DND-41 (cell line): ENCODE measurements around the gene DPY19L1.
"Not testable (repeated sequence)": the region's sequence is repeated elsewhere in the genome, so short reads cannot be mapped to it uniquely, and the experiment has no call there.

Experiments
- ATAC-seq: fragments of 200-7000 bp; cut with Tn5 transposase; 3 replicates; pipeline ENCODE4 v1.9.1; 2021; ENCODE audit warnings: low read depth; ENCODE audit not compliant: insufficient read depth
- DNase-seq: peaks from one replicate; pipeline ENCODE4 v3.0.0-alpha.2; 2020
- H2AFZ ChIP-seq: 2 replicates; pipeline ENCODE4 v1.6.0; 2012; ENCODE audit warnings: low read depth, low read length
- H3K27ac ChIP-seq: 2 replicates; pipeline ENCODE4 v1.5.1; 2012; ENCODE audit warnings: low read length, inconsistent platforms
- H3K27me3 ChIP-seq: fragments of 200-600 bp; sonication (generic); 2 replicates; pipeline ENCODE4 v1.6.0; 2012; ENCODE audit warnings: low read length, mild to moderate bottlenecking, inconsistent platforms; ENCODE audit not compliant: insufficient read depth, poor library complexity
- H3K36me3 ChIP-seq: 2 replicates; pipeline ENCODE4 v1.5.1; 2012; ENCODE audit warnings: low read length, inconsistent platforms; ENCODE audit not compliant: insufficient read depth
- H3K4me1 ChIP-seq: 2 replicates; pipeline ENCODE4 v1.5.1; 2012; ENCODE audit warnings: mild to moderate bottlenecking, low read length; ENCODE audit not compliant: insufficient read depth
- H3K4me2 ChIP-seq: 2 replicates; pipeline ENCODE4 v1.6.0; 2012; ENCODE audit warnings: mild to moderate bottlenecking, moderate library complexity, low read length, inconsistent platforms; ENCODE audit not compliant: insufficient read depth
- H3K4me3 ChIP-seq, 2 experiments: fragments of 200-600 bp in 1 of 2; shearing (Covaris generic) in 1 of 2; 2 replicates each; pipeline ENCODE4 v1.5.1; 2012 to 2016; ENCODE audit warnings: inconsistent platforms in 2 of 2, low read length in 2 of 2, mild to moderate bottlenecking in 2 of 2, low read depth in 1 of 2, moderate library complexity in 1 of 2
- H3K79me2 ChIP-seq: 2 replicates; pipeline ENCODE4 v1.6.0; 2012; ENCODE audit warnings: low read length, inconsistent platforms; ENCODE audit not compliant: insufficient read depth
- H3K9ac ChIP-seq: 2 replicates; pipeline ENCODE4 v1.6.0; 2012; ENCODE audit warnings: low read depth, mild to moderate bottlenecking, inconsistent platforms, low read length, moderate library complexity
- H3K9me3 ChIP-seq: 2 replicates; pipeline ENCODE4 v1.5.1; 2012; ENCODE audit warnings: low read length, moderate library complexity, mild to moderate bottlenecking, inconsistent platforms; ENCODE audit not compliant: insufficient read depth, severe bottlenecking
- H4K20me1 ChIP-seq: 2 replicates; pipeline ENCODE4 v1.6.0; 2012; ENCODE audit warnings: low read length; ENCODE audit not compliant: insufficient read depth
- TF ChIP-seq, protein P1 (sequence below): IDR thresholded peaks from 2 replicates; pipeline ENCODE4 v1.5.1; 2012; ENCODE audit warnings: borderline replicate concordance, low read length, moderate library complexity, mild to moderate bottlenecking; ENCODE audit not compliant: poor library complexity, severe bottlenecking; ENCODE audit errors: extremely low read depth

The DPY19L1 gene

DNA sequence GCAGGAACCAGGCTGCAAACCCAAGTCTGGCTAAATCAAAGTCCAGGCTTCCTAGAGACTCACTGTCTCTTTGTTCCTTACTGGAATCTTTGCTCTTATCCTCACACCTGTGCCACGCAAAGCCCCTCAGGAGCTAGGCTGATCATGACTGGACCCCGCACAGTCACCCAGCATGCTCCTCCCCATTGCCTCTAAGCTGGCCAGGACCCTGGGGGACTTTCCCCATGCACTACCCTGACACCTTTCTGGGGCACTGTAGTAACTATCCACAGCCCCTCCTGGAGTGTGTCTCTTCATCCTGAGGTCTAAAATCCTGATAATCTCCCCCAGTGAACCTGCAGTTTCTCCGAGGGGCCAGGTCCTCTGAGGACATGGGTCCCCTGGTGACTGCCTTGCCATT, 21.3 kb upstream of the DPY19L1 start:
- not testable (repeated sequence) for H3K4me2 ChIP-seq, H3K79me2 ChIP-seq, ATAC-seq, H2AFZ ChIP-seq, H3K27ac ChIP-seq, H3K9ac ChIP-seq, H3K4me1 ChIP-seq, DNase-seq, H4K20me1 ChIP-seq, H3K36me3 ChIP-seq, H3K9me3 ChIP-seq, H3K4me3 ChIP-seq, H3K27me3 ChIP-seq

DNA sequence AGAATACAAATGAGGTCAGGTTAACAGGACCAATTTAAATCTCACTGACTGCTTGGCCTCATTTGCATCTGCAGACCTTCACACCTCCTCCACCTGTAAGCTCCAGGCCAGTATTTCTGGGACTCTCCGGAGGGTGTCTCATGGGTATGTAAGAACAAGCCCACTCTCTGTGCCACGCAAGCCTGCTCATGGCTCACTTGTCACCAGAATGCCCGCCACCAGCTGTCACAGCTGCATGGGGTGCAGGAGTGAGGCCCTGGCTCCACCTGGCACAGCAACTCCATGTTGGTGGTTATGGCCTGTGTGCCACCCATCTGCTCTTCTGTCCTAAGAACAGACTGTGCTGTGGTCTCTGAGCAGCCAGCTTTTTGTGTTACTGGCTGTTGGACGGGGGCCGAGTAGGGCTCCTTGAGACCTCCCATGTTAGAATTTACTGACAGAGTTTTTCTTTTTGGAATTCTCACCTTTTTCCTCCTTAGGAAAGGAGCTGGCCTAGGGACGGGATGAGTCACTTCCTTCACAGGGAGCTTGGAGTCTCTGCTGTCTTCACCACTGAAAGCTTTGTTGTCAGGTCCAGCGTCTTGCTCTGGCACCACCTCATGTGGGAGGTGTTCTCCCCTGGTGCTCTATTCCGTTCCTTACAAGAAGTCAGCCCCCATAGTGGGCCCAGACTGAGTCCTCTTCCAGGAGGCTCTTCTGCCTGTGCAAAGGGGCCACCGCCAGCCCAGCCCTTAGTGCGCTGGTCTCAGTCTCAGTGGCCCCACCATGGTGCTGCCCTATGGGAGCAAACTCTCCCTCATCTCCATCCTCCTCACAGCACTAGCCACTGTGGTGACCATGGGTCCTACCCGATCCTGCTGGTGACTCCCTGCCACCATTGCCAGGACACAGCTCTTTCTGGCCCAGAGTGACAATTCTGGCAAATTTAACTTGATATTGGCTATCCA, 20.5 kb upstream of the DPY19L1 start:
- not testable (repeated sequence) for H3K9ac ChIP-seq, H3K4me1 ChIP-seq, H3K27ac ChIP-seq, H3K27me3 ChIP-seq, DNase-seq, H3K4me2 ChIP-seq, H3K36me3 ChIP-seq, H3K79me2 ChIP-seq, H3K4me3 ChIP-seq, H4K20me1 ChIP-seq, H3K9me3 ChIP-seq, ATAC-seq, H2AFZ ChIP-seq

DNA sequence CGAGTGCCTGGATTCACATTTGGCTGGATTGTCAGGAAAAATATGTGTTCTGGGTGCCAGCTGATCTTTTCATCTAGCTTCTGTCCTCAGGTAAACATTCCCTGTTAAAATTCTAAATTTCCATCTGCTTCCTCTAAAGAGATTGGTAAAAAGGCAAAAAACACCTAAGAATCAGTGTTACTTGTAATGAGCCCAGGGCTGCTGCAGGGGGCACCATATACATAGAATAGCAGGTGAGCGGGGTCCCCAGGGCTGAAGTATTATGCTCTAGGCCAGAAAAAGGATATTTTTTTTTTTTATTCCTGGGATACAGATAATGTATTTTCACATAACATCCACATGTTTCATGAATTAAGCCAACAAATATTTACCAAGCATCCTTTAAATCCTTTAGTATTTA, 18.4 kb upstream of the DPY19L1 start:
- H3K27me3 ChIP-seq, H3K9me3 ChIP-seq, H3K4me2 ChIP-seq, H3K27ac ChIP-seq, H3K36me3 ChIP-seq, H3K4me3 ChIP-seq, H4K20me1 ChIP-seq, H3K4me1 ChIP-seq, DNase-seq, H2AFZ ChIP-seq, H3K79me2 ChIP-seq, H3K9ac ChIP-seq: not testable (repeated sequence)
- ATAC-seq = peak; percentile 50; the same call in 1 of the 3 replicates
- TF ChIP-seq, protein P1, sequence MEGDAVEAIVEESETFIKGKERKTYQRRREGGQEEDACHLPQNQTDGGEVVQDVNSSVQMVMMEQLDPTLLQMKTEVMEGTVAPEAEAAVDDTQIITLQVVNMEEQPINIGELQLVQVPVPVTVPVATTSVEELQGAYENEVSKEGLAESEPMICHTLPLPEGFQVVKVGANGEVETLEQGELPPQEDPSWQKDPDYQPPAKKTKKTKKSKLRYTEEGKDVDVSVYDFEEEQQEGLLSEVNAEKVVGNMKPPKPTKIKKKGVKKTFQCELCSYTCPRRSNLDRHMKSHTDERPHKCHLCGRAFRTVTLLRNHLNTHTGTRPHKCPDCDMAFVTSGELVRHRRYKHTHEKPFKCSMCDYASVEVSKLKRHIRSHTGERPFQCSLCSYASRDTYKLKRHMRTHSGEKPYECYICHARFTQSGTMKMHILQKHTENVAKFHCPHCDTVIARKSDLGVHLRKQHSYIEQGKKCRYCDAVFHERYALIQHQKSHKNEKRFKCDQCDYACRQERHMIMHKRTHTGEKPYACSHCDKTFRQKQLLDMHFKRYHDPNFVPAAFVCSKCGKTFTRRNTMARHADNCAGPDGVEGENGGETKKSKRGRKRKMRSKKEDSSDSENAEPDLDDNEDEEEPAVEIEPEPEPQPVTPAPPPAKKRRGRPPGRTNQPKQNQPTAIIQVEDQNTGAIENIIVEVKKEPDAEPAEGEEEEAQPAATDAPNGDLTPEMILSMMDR = peak; percentile 50

DNA sequence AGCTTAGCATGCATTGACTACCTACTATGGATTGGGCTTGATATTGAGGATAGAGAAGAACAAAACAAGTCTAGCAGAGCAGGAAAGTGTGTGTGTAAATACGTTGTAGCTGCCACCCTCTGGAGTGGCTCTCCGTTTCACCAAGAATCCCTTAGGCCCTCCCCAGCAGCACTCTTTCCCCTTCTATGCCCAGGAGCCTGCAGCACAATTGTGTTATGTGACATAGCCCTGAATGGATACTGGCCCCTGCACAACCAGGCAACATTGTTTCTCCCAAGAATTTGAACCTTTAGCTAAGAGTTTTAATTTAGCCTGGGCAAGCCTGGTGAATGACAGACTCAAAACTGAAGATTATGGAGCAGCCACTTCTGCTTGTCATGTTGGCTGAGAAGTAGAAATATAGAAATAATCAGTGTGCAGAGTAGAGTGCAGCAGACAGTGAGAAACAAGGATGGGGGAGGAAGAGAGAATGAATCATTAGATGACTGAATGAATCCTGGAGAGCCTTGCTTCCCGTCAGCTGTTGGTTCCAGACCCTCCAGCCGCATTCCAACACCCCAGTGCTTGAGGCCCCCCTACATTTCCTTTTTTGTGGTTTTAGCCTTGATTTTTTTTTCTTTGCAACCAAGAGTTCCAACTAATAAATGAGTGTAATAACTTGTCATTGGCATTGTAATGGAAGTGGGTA, 16.3 kb upstream of the DPY19L1 start:
- DNase-seq, H3K27ac ChIP-seq, H3K9ac ChIP-seq, ATAC-seq, H2AFZ ChIP-seq, H3K36me3 ChIP-seq, H3K4me1 ChIP-seq, H3K4me3 ChIP-seq, H4K20me1 ChIP-seq, H3K79me2 ChIP-seq, H3K9me3 ChIP-seq, H3K27me3 ChIP-seq, H3K4me2 ChIP-seq: not testable (repeated sequence)

DNA sequence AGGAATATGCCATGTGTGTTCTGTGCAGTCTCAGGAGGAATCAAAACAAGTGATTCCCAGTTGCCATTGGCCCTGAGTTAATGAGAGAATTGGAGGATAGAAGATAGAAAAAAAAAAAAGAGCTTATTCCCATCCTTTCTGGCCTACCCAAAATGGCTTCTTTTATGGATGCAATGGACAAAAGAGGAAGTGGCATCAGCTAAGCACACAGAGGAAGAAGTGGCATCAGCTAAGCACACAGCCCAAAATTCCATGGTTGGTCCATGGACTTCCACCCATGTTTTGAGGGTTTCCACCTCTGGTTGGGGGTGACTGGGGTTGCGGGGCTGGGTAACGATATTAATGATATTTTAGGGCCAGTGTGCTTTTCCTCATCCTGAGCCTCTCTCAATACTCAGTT, 11.1 kb upstream of the DPY19L1 start:
- ATAC-seq, H3K79me2 ChIP-seq, H3K9ac ChIP-seq, H3K9me3 ChIP-seq, DNase-seq, H3K4me2 ChIP-seq, H2AFZ ChIP-seq, H3K4me1 ChIP-seq, H3K27me3 ChIP-seq, H3K27ac ChIP-seq, H3K36me3 ChIP-seq, H4K20me1 ChIP-seq, H3K4me3 ChIP-seq: not testable (repeated sequence)

DNA sequence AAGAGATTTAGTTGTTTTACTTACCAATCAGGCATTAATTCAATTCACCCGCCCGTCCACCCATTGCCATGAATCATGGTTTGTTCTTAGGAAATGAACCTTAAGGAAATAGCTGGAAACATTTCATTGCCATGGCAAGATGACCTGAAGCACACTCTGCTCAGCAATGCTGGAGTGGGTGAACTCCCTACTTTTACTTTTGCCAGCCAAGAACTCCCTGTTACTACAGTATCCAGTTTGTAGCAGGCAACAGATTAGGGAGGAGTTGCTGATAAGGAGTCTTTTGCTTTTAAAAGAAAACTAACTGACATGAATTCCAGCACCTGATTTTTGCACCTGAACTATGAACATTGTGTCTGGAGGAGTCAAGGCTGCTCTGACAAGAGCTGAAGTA, 10.6 kb upstream of the DPY19L1 start:
- not testable (repeated sequence) for H3K4me3 ChIP-seq, H3K36me3 ChIP-seq, DNase-seq, H3K4me1 ChIP-seq, H3K27me3 ChIP-seq, H4K20me1 ChIP-seq, H3K9me3 ChIP-seq, H3K9ac ChIP-seq, ATAC-seq, H3K27ac ChIP-seq, H3K79me2 ChIP-seq, H2AFZ ChIP-seq, H3K4me2 ChIP-seq

DNA sequence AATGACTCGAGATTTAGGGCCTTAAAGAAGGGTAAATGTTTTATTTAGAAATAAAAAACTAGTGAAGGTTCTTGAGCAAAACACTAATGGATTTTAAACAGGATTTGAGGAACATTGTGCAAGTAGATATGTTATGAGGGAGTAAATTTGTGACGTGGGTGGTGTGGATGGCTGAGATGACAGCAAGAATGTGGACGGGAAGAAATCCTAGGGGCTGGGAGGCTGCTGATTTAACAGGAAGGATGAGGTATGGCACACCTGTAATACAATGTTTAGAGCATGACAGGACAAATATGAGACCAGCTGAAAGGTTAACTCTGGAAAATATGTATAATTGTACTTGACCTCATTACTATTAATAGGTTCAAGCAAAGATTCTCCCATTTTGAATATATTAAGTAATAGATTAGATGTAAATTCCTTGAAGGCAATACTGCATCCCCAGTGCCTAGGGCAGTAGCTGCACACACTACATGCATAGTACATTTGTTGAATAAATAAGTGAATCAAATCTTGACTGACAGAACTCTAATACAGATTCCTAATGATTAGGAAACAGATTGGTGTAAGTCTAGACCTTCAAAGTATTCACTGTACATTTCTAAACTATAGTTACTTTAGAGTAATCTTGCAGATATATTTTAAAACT, 10.1 kb upstream of the DPY19L1 start:
- not testable (repeated sequence) for H2AFZ ChIP-seq, H3K4me2 ChIP-seq, H3K9me3 ChIP-seq, H3K4me1 ChIP-seq, H3K27me3 ChIP-seq, H3K9ac ChIP-seq, DNase-seq, H3K4me3 ChIP-seq, H3K79me2 ChIP-seq, H3K36me3 ChIP-seq, H3K27ac ChIP-seq, ATAC-seq, H4K20me1 ChIP-seq
